HPDE6-E6E7 (cell line): ENCODE data around the gene NRXN2.

Experiments
- DNase-seq: peaks from one replicate; pipeline ENCODE4 v3.0.0; 2011; ENCODE audit warnings: missing footprints; ENCODE audit errors: extremely low spot score

The NRXN2 gene

DNA sequence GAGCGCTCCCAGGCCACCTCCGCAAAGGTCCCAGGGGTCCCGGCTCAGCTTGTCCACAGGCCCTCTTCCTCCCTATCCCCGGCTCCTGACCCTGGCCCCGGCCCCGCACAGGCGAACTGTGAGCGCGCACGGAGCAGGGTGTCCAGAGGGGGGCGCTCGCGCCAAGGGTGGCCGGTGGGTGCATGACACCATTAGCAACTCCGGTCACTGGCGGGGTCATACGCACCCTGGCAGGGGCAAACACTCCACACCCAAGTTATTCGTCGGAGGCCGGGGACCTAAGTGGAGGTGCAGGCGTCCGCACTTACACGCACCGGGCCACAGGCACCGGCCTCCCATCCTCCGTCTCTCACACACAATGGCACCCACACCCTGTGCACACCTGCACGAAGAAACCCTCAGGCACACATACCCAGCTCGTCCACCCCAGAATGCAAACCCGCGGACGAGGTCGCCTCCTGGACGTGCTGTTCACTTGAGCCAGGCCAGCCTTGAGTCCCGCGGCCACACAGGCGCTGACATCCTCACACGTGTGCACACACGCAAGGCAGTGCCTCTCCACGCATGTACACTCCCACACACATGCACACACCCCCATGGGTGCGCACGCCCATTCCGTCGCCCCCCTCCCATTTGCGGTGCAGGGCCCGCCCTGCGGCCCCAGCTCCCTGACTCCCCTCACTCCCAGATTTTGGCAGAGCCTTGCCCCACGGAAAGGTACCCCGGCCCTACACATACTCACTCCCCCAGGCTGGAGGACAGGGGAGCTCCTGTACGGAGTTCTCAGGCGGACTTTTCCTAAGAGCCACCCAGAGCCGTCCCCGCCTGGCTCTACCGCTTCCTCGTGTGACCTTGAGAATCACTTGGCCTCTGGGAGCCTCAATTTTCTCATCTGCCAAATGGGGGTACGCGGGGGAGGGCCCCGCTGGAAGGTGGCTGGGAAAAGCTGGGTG is 20.9 kb upstream of the NRXN2 start, which contains the start of gene RASGRP2:
RASGRP2 (minus strand) TSS at position 552 of the 953 bp plus-strand sequence. CDS start 1,276 bp downstream, outside the sequence.
- DNase-seq = no peak

DNA sequence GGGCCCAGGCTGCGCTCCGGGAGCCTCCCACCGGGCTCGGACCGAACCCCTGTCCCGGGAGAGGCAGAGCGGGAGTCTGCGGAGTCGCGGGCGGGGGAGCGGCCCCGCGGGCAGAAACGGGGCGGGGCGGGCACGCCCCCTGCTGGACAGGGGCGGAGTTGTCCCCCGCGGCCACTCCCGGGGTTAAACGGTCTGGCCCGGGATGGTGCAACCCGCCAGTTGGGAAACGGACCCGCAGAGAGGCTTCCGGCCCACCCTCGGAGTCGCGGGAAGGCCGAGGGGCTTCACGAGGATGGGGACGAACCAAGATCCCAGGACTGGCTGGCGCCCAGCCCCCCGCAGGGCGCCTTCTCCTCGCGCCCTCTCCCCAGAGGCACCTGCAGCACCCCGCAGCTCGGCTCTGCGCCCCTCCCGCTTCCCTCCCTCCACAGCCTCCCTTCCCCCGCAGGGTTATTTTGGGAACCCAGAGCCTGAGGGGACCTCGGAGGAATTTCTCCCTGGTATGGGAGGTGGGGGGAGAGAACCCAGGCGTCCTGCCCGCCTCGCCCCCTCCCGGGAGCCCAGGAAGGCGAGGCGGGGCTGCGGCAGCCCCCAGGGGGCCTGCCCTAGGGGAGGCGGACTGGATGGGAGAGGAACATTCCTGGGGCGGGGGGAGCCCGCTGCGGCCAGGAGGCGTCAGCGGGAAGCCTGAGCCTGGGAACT is 20.0 kb upstream of the NRXN2 start:
- DNase-seq = peak; percentile 69

DNA sequence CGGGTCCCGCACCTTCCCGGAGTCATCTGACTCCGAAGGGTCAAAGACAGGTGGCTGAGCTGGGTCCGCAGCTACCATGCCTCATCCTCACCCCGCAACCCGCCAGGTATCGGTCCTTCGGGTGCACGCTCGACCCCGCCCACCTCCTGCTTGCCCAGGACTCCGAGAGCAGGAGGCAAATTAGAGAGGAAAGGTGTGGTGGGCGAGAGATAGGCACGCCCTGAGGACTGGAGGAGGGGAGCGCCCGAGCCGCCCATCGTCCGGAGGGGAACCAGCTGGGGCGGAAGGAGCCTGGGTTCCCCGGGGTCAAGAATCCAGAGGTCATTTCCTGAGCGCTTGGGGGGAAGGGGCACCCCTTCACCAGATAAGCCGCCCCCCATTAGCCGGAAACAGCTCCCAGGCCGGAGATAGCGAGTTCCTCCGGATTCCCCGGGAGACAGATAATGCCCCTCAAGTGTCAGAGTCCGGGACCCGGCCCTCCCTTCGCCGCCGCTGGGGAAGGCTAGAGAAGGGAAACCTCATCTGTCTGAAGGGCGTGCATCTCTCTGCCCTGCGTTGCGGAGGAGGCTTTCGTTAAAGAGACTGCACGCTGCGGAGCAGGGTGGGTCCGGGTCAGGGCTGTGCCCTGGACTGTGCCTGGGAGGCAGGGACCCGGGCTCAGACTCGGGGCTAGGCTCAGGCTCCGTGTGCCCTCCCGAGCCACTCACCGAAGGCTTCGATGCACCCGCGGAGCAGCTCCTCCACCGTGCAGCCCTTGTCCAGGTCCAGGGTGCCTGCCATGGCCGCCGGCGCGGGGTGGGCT is 19.3 kb upstream of the NRXN2 start:
- no peak for DNase-seq

DNA sequence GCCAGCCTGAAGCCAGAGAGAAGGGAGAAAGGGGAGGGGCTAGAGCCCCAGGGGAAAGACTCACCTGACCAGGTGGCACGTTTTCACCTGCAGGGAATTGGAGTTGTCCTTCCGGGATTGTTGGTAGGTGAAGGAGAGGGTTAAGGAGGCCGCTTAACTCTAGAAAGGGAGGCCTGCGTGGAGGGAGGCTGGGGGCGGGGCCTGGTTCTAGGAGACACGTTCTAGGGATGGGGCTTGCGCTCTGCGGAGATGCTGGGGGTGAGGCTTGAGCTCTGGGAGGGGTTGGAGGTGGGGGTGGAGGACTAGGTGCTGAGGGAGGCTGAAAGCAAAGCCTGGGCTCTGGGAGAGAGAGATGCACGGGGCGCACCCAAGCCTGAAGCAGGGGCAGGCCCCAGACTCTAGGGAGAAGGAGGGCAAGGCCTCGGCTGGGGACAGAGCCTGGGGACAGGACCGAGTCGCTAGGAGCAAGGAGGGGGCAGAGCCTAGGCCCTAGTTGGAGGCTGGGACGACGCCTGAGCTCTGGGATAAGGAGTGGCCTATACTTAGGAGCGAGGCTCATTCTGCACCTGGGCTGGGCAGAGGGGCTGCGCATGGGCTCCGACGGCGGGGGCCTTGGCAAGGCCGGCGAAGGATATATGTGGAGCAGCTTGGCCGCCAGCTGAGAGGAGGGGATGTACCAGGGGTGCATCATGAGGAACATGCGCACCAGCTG is 18.5 kb upstream of the NRXN2 start:
- DNase-seq = no peak

DNA sequence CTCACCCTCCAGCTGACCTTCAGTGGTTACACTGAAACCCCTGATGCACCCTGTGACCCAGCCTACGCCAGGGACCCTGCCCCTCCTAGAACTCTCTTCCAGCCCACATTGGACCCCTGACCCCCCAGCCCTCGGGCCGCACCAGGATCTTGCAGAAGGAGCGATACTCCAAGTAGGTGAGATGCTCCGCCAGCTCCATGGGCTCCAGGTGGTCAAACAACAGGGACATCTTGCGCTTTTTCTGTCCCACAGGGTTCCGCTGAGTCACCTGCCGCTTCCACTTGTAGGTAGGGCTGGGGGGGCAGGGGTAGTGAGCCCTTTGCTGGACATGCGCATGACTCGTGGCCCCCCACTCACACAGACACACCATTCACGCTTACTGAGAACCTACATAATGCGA is 16.9 kb upstream of the NRXN2 start:
- DNase-seq = no peak

DNA sequence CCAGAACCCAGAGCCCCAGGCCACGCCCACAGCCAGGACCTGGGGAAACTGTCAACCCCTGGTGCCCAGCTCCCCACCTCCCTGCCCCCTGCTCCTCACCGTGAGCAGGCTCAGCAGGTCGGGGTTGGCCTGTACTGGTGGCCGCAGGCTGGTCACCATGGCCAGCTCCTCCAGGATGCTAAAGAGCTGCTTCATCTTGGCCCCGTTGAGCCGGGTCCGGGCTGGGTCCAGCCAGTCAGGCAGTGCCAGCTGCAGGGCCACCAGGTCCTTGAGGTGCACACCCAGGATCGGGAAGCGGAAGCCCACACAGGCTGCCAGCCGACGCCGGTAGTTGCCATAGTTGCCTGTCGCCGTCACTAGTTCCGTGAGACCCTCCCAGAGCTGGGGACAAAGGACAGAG is 13.7 kb upstream of the NRXN2 start:
- DNase-seq = no peak

DNA sequence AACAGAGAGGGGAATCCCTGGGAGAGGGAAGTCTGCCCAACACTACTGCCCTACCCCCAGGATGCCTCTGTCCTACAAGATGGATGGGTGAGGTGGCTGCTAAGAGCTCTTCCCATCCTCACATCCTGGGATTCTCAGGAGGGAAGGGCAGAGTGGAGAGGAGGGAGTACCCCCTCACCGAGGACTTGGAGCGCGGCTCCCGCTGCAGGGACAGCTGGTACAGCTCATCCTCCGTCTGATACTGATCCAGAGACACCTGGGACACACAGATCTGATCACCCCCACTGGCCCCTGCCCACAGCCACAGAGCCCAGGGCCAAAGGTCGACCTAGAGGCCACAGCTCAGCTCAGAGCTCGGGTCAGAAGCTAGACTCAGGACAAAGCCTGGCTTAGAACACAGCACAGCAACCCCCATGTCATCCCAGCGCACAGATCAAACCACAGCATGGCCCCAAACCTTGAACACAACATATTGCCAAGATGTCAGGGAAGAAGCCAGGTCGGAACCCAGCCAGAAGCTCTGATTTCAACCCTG is 12.8 kb upstream of the NRXN2 start:
- DNase-seq = no peak

DNA sequence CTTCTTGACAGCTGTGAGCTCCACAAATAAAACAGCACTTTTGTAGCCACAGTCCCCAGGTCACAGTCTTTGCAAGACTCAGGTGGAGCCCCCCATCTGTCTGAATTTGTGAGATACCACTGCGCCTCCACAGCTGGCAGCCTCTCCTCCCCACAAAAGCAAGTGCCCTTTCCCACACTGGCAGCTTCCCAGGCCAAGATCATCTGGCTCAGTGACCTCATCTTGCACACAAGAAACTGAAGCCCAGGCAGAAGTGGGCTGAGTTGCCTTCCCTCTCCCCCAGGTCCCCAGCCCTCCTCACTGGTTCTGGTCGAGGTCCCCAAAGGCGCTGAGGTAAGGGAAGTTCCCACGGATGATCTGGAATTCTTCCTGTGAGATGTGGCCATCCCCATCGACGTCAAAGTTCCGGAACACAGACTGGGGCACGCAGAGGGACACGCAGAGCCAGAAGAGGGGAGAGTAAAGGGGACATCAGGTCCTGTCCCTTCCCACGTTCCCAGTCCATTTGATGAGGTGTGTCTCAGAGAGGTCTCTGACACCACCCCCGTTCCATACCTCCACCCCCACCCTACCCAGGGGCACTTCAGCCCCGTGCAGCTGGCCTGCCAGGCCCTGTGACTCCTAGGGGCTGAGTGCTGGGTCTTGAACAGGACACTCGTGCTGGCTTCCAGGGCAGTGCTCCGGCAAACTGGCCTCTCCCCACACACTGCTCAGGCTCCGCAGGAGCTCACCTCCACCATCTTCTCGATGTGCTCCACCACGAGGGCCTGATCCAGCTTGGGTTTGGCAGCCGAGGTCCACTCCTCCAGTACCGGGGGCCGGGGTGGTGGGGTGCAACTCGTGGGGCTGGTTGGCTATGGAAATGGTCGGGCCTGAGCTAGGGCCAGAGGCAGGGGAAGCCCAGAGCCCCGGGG is 12.1 kb upstream of the NRXN2 start:
- DNase-seq = no peak

DNA sequence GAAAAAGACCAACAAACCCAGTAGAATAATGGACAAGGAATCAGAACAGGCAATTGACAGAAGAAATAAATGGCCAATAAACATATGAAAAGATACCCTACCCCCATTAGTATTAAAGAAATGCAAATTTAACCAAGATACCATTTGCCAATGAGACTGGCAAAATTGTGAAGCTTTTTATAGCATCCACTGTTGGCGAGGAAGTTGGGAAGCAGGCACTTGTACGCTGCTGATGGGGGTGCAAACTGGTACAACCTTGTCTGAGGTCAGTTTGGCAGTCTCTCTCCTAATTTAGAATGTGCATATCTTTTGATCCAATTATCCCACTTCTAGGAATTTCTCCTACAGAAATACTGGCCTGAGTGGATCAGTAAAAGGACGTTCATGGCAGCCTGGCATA is 8.6 kb upstream of the NRXN2 start:
- no peak for DNase-seq

DNA sequence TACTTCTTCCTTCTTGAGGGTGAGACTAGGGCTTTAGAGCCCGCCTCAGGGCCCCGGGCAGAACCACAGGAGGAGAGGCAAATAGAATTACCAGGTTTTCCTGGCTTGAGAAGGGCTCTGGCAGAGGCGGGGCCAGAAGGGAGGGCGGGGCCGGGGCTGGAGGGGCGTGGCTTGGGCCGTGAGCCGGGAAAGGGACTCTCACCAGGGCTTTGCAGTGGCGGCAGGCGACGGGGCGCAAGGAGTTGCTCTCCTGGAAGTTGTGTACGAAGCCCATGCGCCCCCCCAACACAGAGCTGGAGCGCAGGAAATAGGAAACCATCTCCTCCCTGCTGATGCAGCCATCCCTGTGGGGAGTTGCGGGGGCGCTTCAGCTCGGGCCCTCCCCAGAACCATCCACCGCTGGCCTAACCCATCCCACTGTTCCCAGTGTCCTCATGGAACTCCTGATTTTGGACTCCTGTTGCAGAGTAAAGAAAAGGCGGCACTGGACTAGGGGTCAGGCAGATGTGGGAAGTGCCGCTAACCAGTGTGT is 6.9 kb upstream of the NRXN2 start:
- DNase-seq = no peak

DNA sequence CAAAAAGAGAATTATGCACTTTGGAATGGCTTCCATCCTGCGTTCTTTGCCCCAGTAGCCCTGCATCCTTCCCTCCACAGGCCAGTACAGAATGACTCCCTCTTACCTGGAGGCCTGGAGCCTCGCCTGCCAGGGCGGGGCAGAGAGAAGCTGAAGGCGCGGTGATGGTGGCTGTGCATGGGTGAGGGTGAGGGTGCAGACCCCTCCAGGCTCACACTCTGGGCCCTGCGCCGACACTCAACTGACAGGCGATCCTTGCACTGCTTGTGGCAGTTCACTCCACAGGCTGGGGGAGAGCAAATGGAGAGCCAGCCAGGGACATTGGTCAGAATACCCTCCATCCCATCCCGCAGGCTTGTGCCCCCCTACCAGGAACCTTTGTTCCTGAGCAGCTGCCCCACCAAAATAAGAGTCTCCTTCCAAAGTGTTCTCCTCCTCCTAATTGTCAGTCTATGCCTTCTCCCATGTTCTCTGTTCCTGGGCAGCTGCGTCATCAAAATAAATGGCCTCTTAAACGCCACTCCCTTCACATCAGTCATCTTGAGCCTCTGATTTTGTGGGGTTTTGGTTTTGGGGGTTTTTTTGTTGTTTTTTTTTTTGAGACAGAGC is 5.9 kb upstream of the NRXN2 start:
- no peak for DNase-seq

DNA sequence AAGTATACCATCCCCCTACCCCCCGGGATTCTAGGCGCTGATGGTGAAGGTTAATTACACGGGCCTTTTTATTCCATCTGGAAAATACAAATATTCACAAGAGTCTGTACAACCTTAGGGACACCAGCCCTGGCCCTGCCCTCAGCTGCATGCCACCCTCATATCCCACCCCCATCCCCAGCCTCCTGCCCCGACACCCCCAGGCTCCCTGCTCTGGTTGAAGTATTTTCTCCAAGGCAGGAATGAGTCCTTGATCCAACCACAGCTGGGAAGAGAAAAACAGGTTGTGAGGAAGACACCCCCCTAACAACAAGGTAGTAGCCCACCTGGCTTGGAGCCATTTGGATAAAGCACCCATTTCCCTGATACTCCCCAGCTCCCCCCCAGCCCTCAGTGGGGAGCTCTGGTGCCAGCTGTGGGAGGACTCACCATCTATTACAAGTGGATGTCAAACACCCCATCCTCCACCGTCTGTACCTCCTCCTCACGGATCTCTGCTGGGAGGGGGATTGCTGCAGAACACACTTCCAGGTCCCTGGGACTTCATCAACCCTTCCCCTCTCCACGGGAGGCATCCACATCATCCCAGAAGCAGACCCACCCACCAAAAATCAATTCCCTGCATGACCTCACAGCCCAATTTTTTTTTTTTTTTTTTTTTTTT is 4.0 kb upstream of the NRXN2 start:
- no peak for DNase-seq

DNA sequence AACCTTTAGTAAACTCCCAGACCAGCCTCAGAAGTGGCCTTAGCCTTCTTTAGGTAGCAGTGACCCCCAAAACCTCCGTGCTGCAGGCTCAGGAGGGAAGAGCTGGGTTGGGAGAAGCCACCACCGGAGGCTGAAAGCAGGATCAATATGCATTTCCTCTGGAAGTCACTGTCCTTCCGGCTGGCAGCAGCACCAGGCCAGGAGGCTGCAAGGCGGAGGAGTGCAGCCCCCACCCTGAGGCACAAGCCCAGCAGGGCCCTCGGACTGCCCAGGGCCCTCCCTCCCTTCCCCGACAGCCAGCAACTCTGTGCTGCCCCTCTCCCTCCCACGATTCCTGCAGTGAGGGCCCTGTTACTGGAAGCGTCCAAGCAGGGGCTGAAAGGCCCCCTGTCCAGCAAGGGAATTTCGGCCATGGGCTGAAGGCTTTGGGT is 3.2 kb upstream of the NRXN2 start:
- DNase-seq = no peak

DNA sequence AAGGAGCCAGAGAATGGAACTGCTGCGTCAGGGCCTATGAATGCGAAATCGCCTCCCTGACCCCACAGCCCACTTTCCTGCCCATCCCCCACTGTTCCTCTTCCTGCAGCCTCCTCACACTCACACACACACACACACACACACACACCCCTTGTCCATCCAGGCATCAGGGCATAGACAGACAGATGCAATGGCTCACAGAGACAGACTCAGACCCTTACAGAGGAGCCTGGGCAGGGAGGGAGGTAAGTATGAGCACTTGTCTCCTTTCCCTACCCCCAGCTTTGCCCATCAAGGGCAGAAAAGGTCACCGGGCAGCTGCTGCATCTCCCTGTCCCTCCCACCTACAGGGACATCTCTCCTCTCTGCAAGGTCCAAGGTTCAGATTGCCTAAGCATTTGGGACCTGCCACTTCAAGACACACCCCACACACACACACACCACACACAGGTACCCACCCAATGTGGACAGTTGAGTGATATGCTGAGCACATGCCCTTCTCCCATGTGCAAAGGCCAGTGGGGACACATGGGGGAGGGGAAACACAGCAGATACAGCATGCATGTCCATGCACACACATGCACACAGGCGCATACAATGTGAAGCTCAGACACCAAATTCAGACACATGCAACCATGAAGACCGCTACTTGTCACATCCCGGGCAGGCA is 2.0 kb upstream of the NRXN2 start:
- no peak for DNase-seq

DNA sequence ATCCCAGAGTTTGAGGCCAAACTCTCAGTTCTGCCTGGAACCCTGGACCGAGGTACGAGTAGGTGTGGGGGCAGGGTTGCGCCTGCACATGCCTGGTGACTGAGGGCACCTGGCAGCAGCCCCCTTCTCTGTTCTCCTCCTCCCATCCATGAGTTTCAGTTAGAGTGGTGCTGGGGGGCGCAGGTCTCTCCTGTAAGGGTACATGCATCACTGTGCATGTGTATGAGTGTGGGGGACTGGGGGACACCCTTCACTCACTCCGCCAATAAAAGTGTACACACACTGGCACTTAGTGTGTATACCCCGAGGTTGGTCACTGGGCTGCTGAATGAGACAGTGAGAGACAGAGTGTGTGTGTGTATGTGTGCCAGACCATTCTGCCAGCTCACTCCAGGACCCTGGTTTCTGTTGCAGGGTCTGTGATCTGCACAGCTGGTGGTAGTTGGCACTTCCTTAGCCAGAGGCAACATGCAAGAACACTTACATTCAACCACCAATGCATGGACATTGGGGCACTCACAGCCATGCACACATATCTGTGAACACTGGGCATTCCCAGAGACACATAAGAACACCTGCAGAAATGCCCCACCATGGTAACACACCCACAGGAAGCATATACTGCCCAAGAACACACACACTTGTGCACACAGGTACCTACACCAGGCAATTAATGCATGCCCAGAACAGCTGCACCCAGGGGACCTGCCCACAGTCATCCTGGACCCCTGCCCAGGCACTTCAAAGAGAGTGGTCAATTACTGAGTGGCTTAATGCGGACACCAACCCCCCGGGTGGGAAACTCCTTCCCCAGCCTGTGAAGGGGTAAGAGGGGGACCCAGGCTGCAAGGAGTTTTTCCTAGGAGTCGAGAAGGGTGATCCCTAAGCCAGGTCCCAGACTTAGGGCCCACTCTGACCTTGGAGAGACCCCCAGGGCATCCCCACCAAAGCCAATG is 1.2 kb upstream of the NRXN2 start:
- DNase-seq = no peak

DNA sequence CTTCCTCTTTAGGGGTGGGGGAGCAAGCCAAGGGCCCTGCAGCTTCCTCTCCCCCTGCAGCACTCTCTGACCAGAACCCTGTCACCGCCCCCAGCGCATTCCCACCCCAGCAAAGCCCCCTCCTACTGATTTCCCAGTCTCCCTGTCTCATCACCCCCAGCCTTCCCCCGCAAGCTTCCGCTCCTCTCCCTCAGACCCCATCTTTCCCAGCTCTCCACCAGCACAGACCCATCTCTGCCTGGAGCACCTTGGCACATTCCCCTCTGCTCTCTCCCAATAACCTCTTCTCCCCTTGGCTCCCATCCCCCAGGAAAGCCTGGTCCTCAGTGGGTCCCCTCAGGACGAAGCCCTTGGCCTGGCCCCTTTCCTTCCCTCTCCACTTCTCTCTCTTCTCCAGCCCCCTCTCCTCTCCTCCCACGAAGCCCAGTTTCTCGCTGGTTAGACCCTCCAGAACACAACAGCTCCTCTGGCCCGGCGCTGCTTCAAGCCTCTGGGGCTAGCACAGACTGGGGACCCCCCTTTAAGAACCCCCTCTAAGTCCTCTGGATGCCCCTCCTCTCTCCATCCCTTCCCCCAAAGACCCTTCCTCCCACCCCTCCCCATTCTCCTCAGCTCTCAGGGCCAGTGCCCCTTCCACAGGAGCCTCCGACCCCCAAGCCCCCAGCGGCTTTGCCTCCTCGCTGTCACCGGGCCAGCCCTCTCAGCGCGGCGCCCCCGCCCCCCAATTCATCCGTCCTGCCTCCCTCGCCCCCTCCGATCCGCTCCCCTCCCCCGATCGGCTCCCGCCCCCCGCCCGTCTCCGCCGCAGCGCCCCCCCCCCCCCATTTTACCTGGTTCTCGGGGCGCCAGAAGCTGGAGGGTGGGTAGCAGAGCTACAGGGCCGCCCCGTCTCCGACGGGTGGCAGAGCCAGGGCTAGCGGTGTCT is 594 bp downstream of the NRXN2 start:
- DNase-seq = no peak
